VCaP (cell line): ENCODE measurements around the gene JPH2.

Experiments used
- H3K27ac ChIP-seq: fragments of 450-650 bp; 2 replicates; pipeline ENCODE4 v1.5.1; 2017
- TF ChIP-seq, protein P1 (sequence below): fragments of 450-650 bp; conservative IDR thresholded peaks from 2 replicates; pipeline ENCODE4 v1.5.1; 2017; ENCODE audit warnings: mild to moderate bottlenecking, moderate library complexity

Gene JPH2

DNA sequence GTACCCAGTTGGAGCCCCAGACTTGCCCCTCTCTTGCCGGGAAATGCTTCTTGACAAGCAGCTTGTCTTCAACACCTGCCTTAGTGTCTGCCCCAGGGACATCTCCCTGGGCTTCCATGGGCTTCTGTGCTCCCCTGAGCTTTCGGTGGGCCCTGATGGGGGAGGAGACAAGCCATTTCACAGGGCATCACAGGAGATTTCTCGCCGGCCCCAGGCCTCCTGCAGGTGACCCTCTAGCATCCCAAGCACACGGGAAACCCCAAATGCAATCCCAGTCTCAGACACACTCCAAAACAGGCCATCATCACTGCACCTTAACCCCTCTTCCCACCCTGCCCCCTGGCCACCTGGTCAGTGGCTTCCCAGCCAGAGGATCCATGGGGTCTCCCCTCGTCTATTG lies 74.5 kb downstream of the JPH2 start:
- H3K27ac ChIP-seq, result no peak overlapping the region
- TF ChIP-seq, protein P1, sequence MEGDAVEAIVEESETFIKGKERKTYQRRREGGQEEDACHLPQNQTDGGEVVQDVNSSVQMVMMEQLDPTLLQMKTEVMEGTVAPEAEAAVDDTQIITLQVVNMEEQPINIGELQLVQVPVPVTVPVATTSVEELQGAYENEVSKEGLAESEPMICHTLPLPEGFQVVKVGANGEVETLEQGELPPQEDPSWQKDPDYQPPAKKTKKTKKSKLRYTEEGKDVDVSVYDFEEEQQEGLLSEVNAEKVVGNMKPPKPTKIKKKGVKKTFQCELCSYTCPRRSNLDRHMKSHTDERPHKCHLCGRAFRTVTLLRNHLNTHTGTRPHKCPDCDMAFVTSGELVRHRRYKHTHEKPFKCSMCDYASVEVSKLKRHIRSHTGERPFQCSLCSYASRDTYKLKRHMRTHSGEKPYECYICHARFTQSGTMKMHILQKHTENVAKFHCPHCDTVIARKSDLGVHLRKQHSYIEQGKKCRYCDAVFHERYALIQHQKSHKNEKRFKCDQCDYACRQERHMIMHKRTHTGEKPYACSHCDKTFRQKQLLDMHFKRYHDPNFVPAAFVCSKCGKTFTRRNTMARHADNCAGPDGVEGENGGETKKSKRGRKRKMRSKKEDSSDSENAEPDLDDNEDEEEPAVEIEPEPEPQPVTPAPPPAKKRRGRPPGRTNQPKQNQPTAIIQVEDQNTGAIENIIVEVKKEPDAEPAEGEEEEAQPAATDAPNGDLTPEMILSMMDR, result no peak

DNA sequence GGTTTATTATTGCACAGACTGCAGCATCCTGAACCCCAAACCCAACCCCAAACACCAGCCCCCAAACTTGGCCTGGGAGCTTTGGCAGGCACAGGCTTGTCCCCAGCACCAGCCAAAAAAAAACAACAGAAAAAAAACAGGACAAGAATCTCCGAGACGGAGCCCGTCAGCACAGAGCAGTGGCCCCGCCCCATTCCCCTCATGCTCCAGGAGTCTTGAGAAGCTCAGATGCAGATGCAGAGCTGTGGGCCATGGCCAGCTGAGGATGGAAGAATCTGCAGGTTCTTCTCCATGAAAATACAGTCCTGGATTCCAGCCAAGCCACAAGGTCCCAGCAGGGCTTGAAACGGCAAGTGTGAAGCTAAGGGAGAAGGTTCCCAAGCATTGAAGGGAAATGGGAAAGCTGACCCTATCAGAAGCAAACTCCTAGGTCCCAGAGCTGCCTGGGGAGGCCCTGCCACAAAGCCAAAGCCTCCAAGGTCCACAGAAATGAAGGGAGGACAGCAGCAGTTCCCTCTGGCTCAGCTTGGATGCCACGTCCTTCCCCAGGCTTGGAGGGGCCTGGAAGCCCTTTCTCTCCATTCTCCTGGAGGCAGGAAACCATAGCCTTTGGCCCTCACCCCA lies 75.2 kb downstream of the JPH2 start:
- no peak overlapping the region for H3K27ac ChIP-seq
- TF ChIP-seq, protein P1, result no peak

DNA sequence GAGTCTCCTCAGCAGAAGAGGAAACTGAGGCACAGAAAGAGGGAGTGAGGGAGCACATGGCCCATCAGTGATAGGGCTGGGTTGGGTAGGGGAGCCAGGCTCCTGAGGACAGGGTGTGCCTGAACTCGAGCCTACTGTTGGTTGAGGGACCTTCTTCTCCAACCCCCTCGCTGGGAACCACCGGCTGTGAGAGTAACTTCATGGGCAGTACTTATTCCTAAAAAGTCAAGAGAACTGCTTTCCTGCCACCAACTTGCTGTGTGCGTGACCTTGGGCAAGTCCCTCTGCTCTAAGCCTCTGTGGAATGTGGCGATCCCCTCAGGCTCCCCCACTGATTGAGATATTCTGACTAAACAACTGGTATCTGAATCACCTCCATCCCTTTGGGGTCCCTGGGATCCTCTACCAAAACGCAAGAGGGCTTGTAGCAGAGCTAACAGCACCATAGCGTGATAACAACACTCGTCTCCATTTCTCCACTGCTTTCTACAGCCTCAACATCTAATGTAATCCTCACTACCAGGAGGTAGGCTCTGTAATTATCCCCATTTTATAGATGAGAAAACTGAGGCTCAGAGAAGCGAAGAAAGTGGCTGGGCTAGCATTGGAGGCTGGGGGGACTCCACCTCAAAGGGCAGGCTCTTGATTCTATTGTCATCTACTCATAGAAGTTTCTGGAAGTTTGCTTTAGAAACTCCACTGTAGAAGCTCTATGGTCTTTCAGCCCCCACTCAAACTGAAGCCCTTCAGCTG lies 76.0 kb downstream of the JPH2 start:
- no peak overlapping the region for H3K27ac ChIP-seq
- TF ChIP-seq, protein P1, result no peak

DNA sequence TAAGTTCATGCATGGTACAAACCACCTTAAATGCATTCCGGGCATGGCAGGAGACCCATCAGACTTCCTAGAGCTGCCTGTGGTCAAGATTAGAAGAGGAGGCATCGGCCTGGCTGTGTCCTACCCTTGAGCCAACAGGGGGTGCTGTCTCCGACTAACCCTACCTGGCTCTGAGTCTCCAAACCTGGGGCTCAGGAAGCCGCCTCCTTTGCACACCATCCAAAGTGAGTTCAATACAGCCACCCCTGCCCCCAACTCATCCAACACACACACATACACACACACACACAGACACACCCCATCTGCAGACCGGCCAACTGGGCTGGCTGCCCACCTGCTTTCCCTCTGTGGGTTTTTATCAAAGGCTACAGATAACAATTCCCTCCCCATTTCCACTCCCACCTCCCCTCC lies 77.0 kb downstream of the JPH2 start:
- no peak overlapping the region for H3K27ac ChIP-seq
- TF ChIP-seq, protein P1, result peak; percentile 16; the same call in 1 of the 2 replicates

DNA sequence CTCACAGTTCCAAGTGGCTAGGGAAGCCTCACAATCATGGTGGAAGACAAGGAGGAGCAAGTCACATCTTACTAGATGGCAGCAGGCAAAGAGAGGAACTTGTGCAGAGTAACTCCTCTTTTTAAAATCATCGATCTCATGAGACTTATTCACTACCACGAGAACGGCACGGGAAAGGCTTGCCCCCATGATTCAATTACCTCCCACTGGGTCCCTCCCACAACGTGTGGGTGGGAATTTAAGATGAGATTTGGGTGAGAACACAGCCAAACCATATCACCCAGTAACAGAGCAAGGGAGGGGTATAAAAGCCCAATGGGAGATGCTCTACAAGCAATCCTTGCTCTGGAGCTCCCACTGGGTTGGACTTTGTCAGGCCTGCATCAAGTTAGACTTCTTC lies 80.4 kb downstream of the JPH2 start:
- no peak overlapping the region for H3K27ac ChIP-seq
- TF ChIP-seq, protein P1, result no peak

DNA sequence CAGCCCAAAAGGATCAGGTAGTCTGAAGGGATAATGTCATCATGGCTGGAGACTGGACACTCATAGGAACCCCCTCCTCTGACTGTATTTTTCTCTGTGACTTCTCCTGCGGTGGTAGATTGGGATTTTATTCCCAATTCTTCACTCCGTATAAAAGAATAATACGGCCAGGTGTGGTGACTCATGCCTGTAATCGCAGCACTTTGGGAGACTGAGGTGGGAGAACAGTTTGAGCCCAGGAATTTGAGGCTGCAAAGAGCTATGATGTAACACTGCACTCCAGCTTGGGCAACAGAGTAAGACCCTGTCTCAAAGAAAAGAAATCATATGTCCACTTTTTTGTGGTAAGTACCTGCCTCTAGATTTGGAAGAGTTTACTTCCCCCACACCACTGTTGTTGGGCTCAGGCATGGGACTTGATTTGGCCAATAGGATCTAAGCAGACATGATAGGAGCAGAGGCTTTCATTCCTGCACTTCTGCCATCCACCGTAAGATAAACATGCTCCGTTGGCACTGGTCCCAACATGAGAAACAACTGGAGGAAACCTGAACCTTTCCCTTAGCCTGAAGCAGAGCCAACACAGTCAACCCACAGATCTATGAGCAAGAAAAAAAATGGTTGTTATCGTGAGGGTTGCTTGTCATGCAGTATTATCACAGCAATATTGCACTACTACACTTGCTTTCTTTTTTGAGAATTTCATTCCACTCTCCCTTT lies 82.0 kb downstream of the JPH2 start:
- TF ChIP-seq, protein P1, result no peak
- no peak overlapping the region for H3K27ac ChIP-seq

DNA sequence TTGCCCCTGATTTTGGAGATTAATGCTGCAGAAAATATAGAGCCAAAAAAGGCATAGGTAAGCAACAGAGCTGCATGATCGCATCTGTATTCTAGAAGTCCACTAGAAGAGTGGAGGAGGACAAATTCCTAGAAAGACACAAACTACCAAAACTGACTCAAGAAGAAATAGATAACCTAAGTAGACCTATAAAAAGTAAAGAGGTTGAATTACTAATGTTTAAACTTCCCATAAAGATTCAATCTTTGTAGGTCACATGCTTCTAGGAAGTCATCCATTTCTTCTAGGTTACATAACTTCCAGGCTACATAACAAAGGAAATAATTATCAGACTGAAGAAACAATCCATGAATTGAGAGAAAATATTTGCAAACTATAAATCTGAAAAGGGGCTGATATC lies 84.4 kb downstream of the JPH2 start:
- H3K27ac ChIP-seq, result no peak overlapping the region
- TF ChIP-seq, protein P1, result no peak
